ENCODE measurements around the gene SMG5.
A peak's percentile ranks its signal among the peaks of the same experiment; 100 is the strongest.

SMG5 gene

DNA sequence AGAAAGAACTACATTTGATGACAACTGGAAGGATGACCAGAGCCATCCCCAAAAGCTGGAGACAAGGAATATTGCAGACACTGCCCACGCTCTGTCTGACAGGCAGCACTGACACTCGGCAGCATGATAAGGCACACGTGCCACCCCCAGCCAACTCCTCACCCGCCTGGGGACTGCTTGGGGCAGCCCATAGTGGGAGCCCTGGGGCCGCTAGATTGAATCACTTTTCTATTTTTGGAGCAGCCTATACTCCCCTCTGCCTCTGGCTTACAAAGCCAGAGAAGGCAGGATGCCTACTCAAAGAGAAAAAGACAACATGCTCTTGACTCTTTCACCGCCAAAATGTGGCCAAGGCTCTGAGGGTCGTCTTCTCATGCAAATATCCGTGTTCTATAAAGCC, 1.3 kb downstream of the SMG5 start:
- Histone ChIP-seq H3K4me3 (ENCODE audit: low read depth, low read length) (peak overlapping the region; percentile 91), H3K9me3 (ENCODE audit: control insufficient read depth, insufficient read depth, low read depth, low read length) (no peaks in the 10 kb centered on the region), H3K27ac (ENCODE audit: extremely low read depth, low read depth, low read length) (peak overlapping the region; percentile 67; the same call in 1 of the 2 replicates), H3K4me1 (ENCODE audit: control insufficient read depth, insufficient read depth, low read length) (peaks cover 4% of the 10 kb centered on the region; the same call in 1 of the 2 replicates), H3K36me3 (ENCODE audit: control insufficient read depth in 2 of 2, insufficient read depth in 1 of 2, low read length in 2 of 2) (peaks cover 14 to 62% of the 10 kb centered on the region in 2 experiments; a peak in 2 of 3 replicates)
- ChIA-PET CTCF (interaction anchor here (1.1 to 2.2 kb wide), 4 partner anchors 10 to 185 kb away, joined by 3 to 9 read pairs (median 6); no protein-coding TSS in a partner anchor), POLR2A (interaction anchor here (0.9 to 1.7 kb wide), 3 partner anchors 21 to 42 kb away, joined by 4 to 6 read pairs (median 4); no protein-coding TSS in a partner anchor)
- TF ChIP-seq ZNF600 (tag by site-specific recombination; IDR thresholded peaks at IDR 0.05): 0 out of 2 replicates have a peak, but pooled peaks have one; percentile 22
- no peak for TF ChIP-seq SP7 (tag by site-specific recombination; IDR thresholded peaks at IDR 0.05)
- peak; percentile 85 for TF ChIP-seq GLIS1 (tag by site-specific recombination; IDR thresholded peaks at IDR 0.05)
- peak; percentile 53 for TF ChIP-seq ZNF366 (tag by site-specific recombination; conservative IDR thresholded peaks at IDR 0.05)
- TF ChIP-seq YY2 (tag by site-specific recombination; IDR thresholded peaks at IDR 0.05): no peak
- peak; percentile 33; the same call in 1 of the 2 replicates for TF ChIP-seq ZBTB17 (tag by site-specific recombination; IDR thresholded peaks at IDR 0.05)
- TF ChIP-seq ZBTB49 (tag by site-specific recombination; IDR thresholded peaks at IDR 0.05; ENCODE audit: low read depth): no peak
- peak; percentile 57; the same call in 1 of the 2 replicates for TF ChIP-seq MZF1 (tag by site-specific recombination; IDR thresholded peaks at IDR 0.05; ENCODE audit: borderline replicate concordance)
- TF ChIP-seq ZNF623 (tag by site-specific recombination; IDR thresholded peaks at IDR 0.05): no peak
- TF ChIP-seq ZFHX2 (tag by site-specific recombination; conservative IDR thresholded peaks at IDR 0.05): peak; percentile 74
- no peak for TF ChIP-seq ZNF423 (tag by site-specific recombination; IDR thresholded peaks at IDR 0.05)
- TF ChIP-seq SP2 (tag by site-specific recombination; IDR thresholded peaks at IDR 0.05): no peak
- no peak for TF ChIP-seq ZNF610 (tag by site-specific recombination; IDR thresholded peaks at IDR 0.05; ENCODE audit: borderline replicate concordance)
- peak; percentile 77 for TF ChIP-seq GLIS2 (tag by site-specific recombination; IDR thresholded peaks at IDR 0.05)
- TF ChIP-seq, protein P1, sequence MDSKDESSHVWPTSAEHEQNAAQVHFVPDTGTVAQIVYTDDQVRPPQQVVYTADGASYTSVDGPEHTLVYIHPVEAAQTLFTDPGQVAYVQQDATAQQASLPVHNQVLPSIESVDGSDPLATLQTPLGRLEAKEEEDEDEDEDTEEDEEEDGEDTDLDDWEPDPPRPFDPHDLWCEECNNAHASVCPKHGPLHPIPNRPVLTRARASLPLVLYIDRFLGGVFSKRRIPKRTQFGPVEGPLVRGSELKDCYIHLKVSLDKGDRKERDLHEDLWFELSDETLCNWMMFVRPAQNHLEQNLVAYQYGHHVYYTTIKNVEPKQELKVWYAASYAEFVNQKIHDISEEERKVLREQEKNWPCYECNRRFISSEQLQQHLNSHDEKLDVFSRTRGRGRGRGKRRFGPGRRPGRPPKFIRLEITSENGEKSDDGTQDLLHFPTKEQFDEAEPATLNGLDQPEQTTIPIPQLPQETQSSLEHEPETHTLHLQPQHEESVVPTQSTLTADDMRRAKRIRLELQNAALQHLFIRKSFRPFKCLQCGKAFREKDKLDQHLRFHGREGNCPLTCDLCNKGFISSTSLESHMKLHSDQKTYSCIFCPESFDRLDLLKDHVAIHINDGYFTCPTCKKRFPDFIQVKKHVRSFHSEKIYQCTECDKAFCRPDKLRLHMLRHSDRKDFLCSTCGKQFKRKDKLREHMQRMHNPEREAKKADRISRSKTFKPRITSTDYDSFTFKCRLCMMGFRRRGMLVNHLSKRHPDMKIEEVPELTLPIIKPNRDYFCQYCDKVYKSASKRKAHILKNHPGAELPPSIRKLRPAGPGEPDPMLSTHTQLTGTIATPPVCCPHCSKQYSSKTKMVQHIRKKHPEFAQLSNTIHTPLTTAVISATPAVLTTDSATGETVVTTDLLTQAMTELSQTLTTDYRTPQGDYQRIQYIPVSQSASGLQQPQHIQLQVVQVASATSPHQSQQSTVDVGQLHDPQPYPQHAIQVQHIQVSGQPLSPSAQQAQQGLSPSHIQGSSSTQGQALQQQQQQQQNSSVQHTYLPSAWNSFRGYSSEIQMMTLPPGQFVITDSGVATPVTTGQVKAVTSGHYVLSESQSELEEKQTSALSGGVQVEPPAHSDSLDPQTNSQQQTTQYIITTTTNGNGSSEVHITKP (tag by site-specific recombination; IDR thresholded peaks at IDR 0.05): peak; percentile 92
- peak; percentile 57 for TF ChIP-seq EGR2 (tag by site-specific recombination; IDR thresholded peaks at IDR 0.05; ENCODE audit: low read depth)
- TF ChIP-seq SCRT2 (tag by site-specific recombination; IDR thresholded peaks at IDR 0.05): no peak
- peak; percentile 63 for TF ChIP-seq WT1 (tag by site-specific recombination; IDR thresholded peaks at IDR 0.05)
- TF ChIP-seq ZIC2 (tag by site-specific recombination; IDR thresholded peaks at IDR 0.05): 0 out of 2 replicates have a peak, but pooled peaks have one; percentile 39

DNA sequence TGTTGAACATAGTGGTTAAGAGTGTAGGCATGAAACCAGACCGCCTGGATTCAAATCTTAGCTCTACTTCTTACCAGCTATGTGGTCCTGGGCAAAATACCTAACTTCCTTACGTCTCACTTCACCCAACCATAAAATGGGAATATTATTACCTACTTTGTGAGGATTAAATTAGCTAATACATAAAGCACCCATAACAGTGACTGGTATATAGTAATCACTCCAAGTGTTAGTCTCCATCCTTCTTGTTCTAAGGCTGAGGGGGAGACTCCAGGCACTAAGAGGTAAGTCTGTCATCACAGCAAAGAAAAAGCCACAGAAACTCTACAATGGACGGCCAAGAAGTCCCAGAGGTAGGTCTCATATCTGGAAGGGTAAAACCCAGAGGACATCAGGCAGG, 2.8 kb downstream of the SMG5 start:
- Histone ChIP-seq H3K9me3 (ENCODE audit: control insufficient read depth, insufficient read depth, low read depth, low read length) (no peaks in the 10 kb centered on the region), H3K36me3 (ENCODE audit: control insufficient read depth in 2 of 2, insufficient read depth in 1 of 2, low read length in 2 of 2) (peaks cover 29 to 62% of the 10 kb centered on the region in 2 experiments; a peak in 2 of 3 replicates), H3K4me3 (ENCODE audit: low read depth, low read length) (no peak overlapping the region), H3K4me1 (ENCODE audit: control insufficient read depth, insufficient read depth, low read length) (peaks cover 4% of the 10 kb centered on the region; the same call in 1 of the 2 replicates), H3K27ac (ENCODE audit: extremely low read depth, low read depth, low read length) (no peak overlapping the region)
- POLR2A ChIA-PET: interaction anchor here (0.5 kb wide), 1 partner anchor 51 kb away, joined by 3 read pairs; no protein-coding TSS in a partner anchor
- CTCF ChIA-PET: interaction anchor here (0.6 to 2.2 kb wide), 4 partner anchors 8 to 109 kb away, joined by 3 to 9 read pairs (median 3); no protein-coding TSS in a partner anchor
- no peak for TF ChIP-seq GLIS1 (tag by site-specific recombination; IDR thresholded peaks at IDR 0.05)
- TF ChIP-seq ZNF292 (tag by site-specific recombination; IDR thresholded peaks at IDR 0.05; ENCODE audit: borderline replicate concordance, low read depth): no peak
- TF ChIP-seq KLF1 (tag by site-specific recombination; IDR thresholded peaks at IDR 0.05): no peak
- TF ChIP-seq ZNF664 (tag by site-specific recombination; IDR thresholded peaks at IDR 0.05): peak; percentile 93

All from HEK293 (cell line).